Liver (tissue), 3 donors: Measurements from ENCODE around the gene ZNF415.

Experiments used
- EGR1 ChIP-seq, 2 donors: IDR thresholded peaks; 2 replicates each; pipeline ENCODE4 v1.6.1; 2016 to 2018; ENCODE audit warnings: antibody characterized with exemption in 2 of 2, low read depth in 2 of 2
- GABPA ChIP-seq, 2 donors: IDR thresholded peaks in 1 of 2; conservative IDR thresholded peaks in 1 of 2; 2 replicates each; pipeline ENCODE4 v1.6.1; 2016; ENCODE audit warnings: antibody characterized with exemption in 2 of 2, mild to moderate bottlenecking in 1 of 2, moderate library complexity in 1 of 2
- HNF4A ChIP-seq, 2 donors: conservative IDR thresholded peaks; 2 replicates each; pipeline ENCODE4 v1.6.1; 2016; ENCODE audit warnings: antibody characterized with exemption in 2 of 2, mild to moderate bottlenecking in 2 of 2
- JUND ChIP-seq, 2 donors: IDR thresholded peaks; 2 replicates each; pipeline ENCODE4 v1.6.1; 2016; ENCODE audit warnings: antibody characterized with exemption in 2 of 2
- NR2F2 ChIP-seq: IDR thresholded peaks from 2 replicates; pipeline ENCODE4 v1.6.1; 2016; ENCODE audit warnings: antibody characterized with exemption
- RAD21 ChIP-seq, 2 donors: IDR thresholded peaks; 2 replicates each; pipeline ENCODE4 v1.6.1; 2016; ENCODE audit warnings: antibody characterized with exemption in 2 of 2, mild to moderate bottlenecking in 2 of 2
- YY1 ChIP-seq: IDR thresholded peaks from 2 replicates; pipeline ENCODE4 v1.6.1; 2016; ENCODE audit warnings: antibody characterized with exemption, mild to moderate bottlenecking
- TF ChIP-seq, protein P1 (sequence below): fragments of 150-350 bp; IDR thresholded peaks from 2 replicates; pipeline ENCODE4 v1.5.1; 2017; ENCODE audit warnings: improper control_type of control experiment, low read depth, low read length; ENCODE audit not compliant: missing input control
- TF ChIP-seq, protein P2 (sequence below): IDR thresholded peaks from 2 replicates; pipeline ENCODE4 v1.6.1; 2016; ENCODE audit warnings: antibody characterized with exemption, mild to moderate bottlenecking
- TF ChIP-seq, protein P3 (sequence below): IDR thresholded peaks from 2 replicates; pipeline ENCODE4 v1.6.1; 2016; ENCODE audit warnings: antibody characterized with exemption
- TF ChIP-seq, protein P4 (sequence below): IDR thresholded peaks from 2 replicates; pipeline ENCODE4 v1.6.1; 2016; ENCODE audit warnings: antibody characterized with exemption
- TF ChIP-seq, protein P5 (sequence below): IDR thresholded peaks from 2 replicates; pipeline ENCODE4 v1.6.1; 2016; ENCODE audit warnings: antibody characterized with exemption
- donor health status: healthy.
- donor health status: healthy.

DNA sequence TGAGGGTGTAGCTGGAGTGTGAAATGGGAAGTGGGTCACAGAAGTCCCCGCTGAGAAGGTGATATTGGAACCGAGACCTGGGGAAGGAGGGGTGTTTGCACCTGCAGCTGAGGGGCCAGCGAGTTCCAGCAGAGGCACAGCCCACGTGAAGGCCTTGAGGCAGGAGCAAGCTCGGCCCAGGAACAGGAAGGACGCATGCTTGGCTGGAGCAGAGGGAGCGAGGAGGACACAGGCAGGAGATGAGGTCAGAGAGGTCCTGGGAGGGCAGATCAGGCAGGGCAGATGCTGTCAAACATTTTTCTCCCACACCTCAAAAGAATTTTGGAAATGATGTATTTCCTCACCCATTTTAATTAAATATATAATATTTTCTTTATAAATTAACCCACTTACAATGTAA, 9.3 kb downstream of the ZNF415 start:
- TF ChIP-seq, protein P1, sequence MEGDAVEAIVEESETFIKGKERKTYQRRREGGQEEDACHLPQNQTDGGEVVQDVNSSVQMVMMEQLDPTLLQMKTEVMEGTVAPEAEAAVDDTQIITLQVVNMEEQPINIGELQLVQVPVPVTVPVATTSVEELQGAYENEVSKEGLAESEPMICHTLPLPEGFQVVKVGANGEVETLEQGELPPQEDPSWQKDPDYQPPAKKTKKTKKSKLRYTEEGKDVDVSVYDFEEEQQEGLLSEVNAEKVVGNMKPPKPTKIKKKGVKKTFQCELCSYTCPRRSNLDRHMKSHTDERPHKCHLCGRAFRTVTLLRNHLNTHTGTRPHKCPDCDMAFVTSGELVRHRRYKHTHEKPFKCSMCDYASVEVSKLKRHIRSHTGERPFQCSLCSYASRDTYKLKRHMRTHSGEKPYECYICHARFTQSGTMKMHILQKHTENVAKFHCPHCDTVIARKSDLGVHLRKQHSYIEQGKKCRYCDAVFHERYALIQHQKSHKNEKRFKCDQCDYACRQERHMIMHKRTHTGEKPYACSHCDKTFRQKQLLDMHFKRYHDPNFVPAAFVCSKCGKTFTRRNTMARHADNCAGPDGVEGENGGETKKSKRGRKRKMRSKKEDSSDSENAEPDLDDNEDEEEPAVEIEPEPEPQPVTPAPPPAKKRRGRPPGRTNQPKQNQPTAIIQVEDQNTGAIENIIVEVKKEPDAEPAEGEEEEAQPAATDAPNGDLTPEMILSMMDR, result no peak
- TF ChIP-seq, protein P2, sequence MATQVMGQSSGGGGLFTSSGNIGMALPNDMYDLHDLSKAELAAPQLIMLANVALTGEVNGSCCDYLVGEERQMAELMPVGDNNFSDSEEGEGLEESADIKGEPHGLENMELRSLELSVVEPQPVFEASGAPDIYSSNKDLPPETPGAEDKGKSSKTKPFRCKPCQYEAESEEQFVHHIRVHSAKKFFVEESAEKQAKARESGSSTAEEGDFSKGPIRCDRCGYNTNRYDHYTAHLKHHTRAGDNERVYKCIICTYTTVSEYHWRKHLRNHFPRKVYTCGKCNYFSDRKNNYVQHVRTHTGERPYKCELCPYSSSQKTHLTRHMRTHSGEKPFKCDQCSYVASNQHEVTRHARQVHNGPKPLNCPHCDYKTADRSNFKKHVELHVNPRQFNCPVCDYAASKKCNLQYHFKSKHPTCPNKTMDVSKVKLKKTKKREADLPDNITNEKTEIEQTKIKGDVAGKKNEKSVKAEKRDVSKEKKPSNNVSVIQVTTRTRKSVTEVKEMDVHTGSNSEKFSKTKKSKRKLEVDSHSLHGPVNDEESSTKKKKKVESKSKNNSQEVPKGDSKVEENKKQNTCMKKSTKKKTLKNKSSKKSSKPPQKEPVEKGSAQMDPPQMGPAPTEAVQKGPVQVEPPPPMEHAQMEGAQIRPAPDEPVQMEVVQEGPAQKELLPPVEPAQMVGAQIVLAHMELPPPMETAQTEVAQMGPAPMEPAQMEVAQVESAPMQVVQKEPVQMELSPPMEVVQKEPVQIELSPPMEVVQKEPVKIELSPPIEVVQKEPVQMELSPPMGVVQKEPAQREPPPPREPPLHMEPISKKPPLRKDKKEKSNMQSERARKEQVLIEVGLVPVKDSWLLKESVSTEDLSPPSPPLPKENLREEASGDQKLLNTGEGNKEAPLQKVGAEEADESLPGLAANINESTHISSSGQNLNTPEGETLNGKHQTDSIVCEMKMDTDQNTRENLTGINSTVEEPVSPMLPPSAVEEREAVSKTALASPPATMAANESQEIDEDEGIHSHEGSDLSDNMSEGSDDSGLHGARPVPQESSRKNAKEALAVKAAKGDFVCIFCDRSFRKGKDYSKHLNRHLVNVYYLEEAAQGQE, result no peak
- TF ChIP-seq RAD21 (IDR thresholded peaks at IDR 0.05), result no peak
- TF ChIP-seq, protein P3, sequence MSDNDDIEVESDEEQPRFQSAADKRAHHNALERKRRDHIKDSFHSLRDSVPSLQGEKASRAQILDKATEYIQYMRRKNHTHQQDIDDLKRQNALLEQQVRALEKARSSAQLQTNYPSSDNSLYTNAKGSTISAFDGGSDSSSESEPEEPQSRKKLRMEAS, result no peak
- TF ChIP-seq EGR1 (IDR thresholded peaks at IDR 0.05; ENCODE audit: low read depth in 2 of 2), result no peak
- TF ChIP-seq HNF4A (conservative IDR thresholded peaks at IDR 0.05), result no peak
- TF ChIP-seq, protein P4, sequence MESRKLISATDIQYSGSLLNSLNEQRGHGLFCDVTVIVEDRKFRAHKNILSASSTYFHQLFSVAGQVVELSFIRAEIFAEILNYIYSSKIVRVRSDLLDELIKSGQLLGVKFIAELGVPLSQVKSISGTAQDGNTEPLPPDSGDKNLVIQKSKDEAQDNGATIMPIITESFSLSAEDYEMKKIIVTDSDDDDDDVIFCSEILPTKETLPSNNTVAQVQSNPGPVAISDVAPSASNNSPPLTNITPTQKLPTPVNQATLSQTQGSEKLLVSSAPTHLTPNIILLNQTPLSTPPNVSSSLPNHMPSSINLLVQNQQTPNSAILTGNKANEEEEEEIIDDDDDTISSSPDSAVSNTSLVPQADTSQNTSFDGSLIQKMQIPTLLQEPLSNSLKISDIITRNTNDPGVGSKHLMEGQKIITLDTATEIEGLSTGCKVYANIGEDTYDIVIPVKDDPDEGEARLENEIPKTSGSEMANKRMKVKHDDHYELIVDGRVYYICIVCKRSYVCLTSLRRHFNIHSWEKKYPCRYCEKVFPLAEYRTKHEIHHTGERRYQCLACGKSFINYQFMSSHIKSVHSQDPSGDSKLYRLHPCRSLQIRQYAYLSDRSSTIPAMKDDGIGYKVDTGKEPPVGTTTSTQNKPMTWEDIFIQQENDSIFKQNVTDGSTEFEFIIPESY, result no peak
- TF ChIP-seq JUND (IDR thresholded peaks at IDR 0.05), result no peak
- TF ChIP-seq YY1, result no peak
- peak; percentile 52 for TF ChIP-seq NR2F2
- TF ChIP-seq GABPA (IDR thresholded peaks at IDR 0.05 in 1 of 2, conservative IDR thresholded peaks at IDR 0.05 in 1 of 2), result no peak
- TF ChIP-seq, protein P5, sequence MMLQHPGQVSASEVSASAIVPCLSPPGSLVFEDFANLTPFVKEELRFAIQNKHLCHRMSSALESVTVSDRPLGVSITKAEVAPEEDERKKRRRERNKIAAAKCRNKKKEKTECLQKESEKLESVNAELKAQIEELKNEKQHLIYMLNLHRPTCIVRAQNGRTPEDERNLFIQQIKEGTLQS, result no peak
